Lower leg skin (tissue), 4 donors: Measurements from ENCODE around the gene ADI1. TPM values are rescaled to one million over a fixed set of nuclear protein-coding genes. Genes with fewer than 3 reads are reported as not detected.
A peak's percentile ranks its signal among the peaks of the same experiment; 100 is the strongest.

ENCODE experiments used
- DNase-seq, 2 donors: peaks; one replicate each; pipeline ENCODE4 v3.0.0-alpha.2; 2019; ENCODE audit warnings: low spot score in 2 of 2
- H3K4me3 ChIP-seq: fragments of 200-600 bp; sonication (generic); 2 replicates; pipeline ENCODE4 v1.5.1; 2017; ENCODE audit warnings: mild to moderate bottlenecking, low read depth; ENCODE audit not compliant: poor library complexity, severe bottlenecking
- CTCF ChIP-seq, 3 donors: fragments of 450-650 bp; IDR thresholded peaks; one replicate each; pipeline ENCODE4 v1.5.1; 2016; ENCODE audit warnings: antibody characterized with exemption in 3 of 3, mild to moderate bottlenecking in 3 of 3, moderate library complexity in 2 of 3
- POLR2A ChIP-seq, 2 donors: fragments of 450-650 bp; IDR thresholded peaks; one replicate each; pipeline ENCODE4 v1.6.1; 2016 to 2017; ENCODE audit warnings: antibody characterized with exemption in 2 of 2, mild to moderate bottlenecking in 1 of 2, moderate library complexity in 1 of 2
- WGBS, 2 donors: methylation state at CpG; one replicate each; pipeline ENCODE4 v1.1.5; 2018; 5-methylcytosine and 5-hydroxymethylcytosine counted together
- intact Hi-C: fragments of 100-400 bp; cut with DNase I; formaldehyde crosslinking; loops from one replicate; pipeline ENCODE4 v1.15.0; 2023; ENCODE audit warnings: low total_unique reads
- total RNA-seq, 4 donors: library from RNA; depleted of rRNA; stranded (reverse); fragments of >200 nt; gene quantifications; one replicate each; pipeline ENCODE4 v1.1.0, GENCODE V29; 2016

ADI1 gene
- total RNA-seq, 4 donors from 2014 or later = 29.1 to 55.5 (median 44.1) TPM

- intact Hi-C loops = no loop called here
- DNase-seq = peak in 1 of 2 donors; percentile 75
- H3K4me3 ChIP-seq = no peak overlapping the region
- WGBS, 2 donors = 77 to 91% methylated on average over 9 of the region's 9 CpGs
- TF ChIP-seq POLR2A (IDR thresholded peaks at IDR 0.05) (no peak), CTCF (IDR thresholded peaks at IDR 0.05) (no peak)
Observed at GRCh38 chr2:3487028-3487425, 32.3 kb downstream of the ADI1 start.

GRCh38 chr2:3486047-3487027 lies 33.0 kb downstream of the ADI1 start:
- no peak for TF ChIP-seq CTCF (IDR thresholded peaks at IDR 0.05)
- TF ChIP-seq POLR2A (IDR thresholded peaks at IDR 0.05) = no peak
- intact Hi-C loops = no loop called here
- 92 to 95% methylated on average over 28 to 29 of the region's 29 CpGs for WGBS, 2 donors
- peak in 1 of 2 donors; percentile 69 for DNase-seq
- no peak overlapping the region for H3K4me3 ChIP-seq

GRCh38 chr2:3485166-3485565 lies 34.2 kb downstream of the ADI1 start:
- intact Hi-C loops = no loop called here
- peak in 1 of 2 donors; percentile 78 for DNase-seq
- TF ChIP-seq POLR2A (IDR thresholded peaks at IDR 0.05) (no peak), CTCF (IDR thresholded peaks at IDR 0.05) (no peak)
- 90 to 93% methylated on average over 11 of the region's 11 CpGs for WGBS, 2 donors
- H3K4me3 ChIP-seq = no peak overlapping the region

- WGBS, 2 donors = 91 to 93% methylated on average over 34 of the region's 34 CpGs
- peak in 1 of 2 donors; percentile 56 for DNase-seq
- TF ChIP-seq POLR2A (IDR thresholded peaks at IDR 0.05) = no peak
- TF ChIP-seq CTCF (IDR thresholded peaks at IDR 0.05) = no peak
- intact Hi-C loops = no loop called here
- no peak overlapping the region for H3K4me3 ChIP-seq
Observed at GRCh38 chr2:3483986-3484960, 35.1 kb downstream of the ADI1 start.

GRCh38 chr2:3483227-3483985 lies 35.9 kb downstream of the ADI1 start:
- intact Hi-C loops = no loop called here
- 85 to 88% methylated on average over 30 of the region's 30 CpGs for WGBS, 2 donors
- no peak for DNase-seq
- H3K4me3 ChIP-seq = no peak overlapping the region
- TF ChIP-seq CTCF (IDR thresholded peaks at IDR 0.05) (no peak), POLR2A (IDR thresholded peaks at IDR 0.05) (no peak)
